ENCODE results near the gene AGBL3.
"Not testable (repeated sequence)": the region's sequence is repeated elsewhere in the genome, so short reads cannot be mapped to it uniquely, and the experiment has no call there.

Gene AGBL3

DNA sequence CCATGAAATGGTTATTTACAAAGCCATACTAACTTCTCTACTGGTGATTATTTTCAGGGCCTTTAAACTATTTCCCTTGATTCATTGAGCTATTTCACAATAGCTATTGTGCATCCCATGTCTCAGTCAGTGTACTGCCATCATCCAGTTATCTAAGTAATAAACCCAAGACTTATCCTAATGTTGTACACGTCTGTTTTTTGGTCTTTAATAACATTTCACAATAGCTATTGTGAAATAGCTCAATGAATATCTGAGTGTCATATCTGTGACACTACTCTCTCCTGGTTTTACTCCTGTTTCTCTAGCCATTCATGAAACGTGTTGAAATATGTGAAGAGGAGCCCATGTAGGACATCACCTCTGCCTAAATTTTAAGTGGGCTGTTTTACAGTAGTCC, 125.1 kb downstream of the AGBL3 start:
- ATAC-seq (replicated peaks) = no peak

DNA sequence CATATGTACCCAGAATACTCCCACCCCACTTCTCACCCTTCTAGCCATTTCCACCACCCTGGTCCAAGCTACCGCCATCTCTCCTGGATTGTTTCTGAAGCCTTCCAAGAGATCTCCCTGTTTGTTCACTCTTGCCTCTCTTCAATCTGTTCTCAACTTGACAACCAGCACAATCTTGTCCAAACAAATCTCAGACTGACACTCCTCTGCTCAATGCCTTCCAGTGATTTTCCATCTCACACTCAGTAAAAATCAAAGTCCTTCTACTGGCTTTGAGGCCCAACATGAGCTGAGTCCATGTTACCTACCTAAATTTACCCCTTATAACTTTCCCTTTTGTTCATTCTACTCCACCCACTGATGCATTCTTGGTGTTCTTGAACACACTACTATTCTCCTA, 128.3 kb downstream of the AGBL3 start:
- no peak for DNase-seq
- Mint-ChIP-seq H3K9me3 (no peaks in the 10 kb centered on the region), H3K4me1 (no peaks in the 10 kb centered on the region), H3K36me3 (peaks cover 4 to 18% of the 10 kb centered on the region in 2 donors), H3K27ac (no peak overlapping the region), H3K27me3 (no peaks in the 10 kb centered on the region), H3K4me3 (no peak overlapping the region)
- ATAC-seq (replicated peaks) = no peak

More for the DNA sequence above, 125.1 kb downstream of the AGBL3 start:
- Mint-ChIP-seq H3K27me3 (no peaks in the 10 kb centered on the region), H3K4me1 (no peaks in the 10 kb centered on the region), H3K27ac (no peak overlapping the region), H3K4me3 (no peak overlapping the region), H3K36me3 (peaks cover 17 to 24% of the 10 kb centered on the region in 2 donors), H3K9me3 (peaks cover 0 to 1% of the 10 kb centered on the region in 2 donors)
- DNase-seq = no peak

DNA sequence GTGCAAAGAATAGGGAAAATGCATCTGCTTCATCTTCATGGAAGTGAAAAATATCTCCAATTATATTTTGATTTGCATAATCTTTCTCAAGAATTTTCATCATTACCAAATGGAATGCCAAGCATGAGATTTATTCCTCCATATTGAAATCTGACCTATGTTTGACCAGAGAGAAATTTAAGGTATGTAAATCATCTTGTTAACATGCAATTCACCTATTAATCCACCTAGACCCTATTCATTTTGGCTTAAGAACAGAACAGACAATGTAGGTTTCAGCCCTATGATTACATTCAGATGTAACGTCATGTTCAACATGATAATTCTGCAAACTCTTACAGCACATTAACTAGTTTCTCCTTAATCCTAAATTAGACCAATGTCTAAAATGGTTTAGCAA, 130.8 kb downstream of the AGBL3 start:
- H3K4me1 Mint-ChIP-seq = no peaks in the 10 kb centered on the region

GRCh38 chr7:135121868-135122267, 135.6 kb downstream of the AGBL3 start:
- peaks cover 14 to 35% of the 10 kb centered on the region in 2 donors for H3K36me3 Mint-ChIP-seq
- H3K4me1 Mint-ChIP-seq = peaks cover 0 to 2% of the 10 kb centered on the region in 2 donors
- no peak for ATAC-seq (replicated peaks)
- H3K27me3 Mint-ChIP-seq = peaks cover 0 to 4% of the 10 kb centered on the region in 2 donors
- no peak overlapping the region for H3K4me3 Mint-ChIP-seq
- H3K9me3 Mint-ChIP-seq = peaks cover 7 to 10% of the 10 kb centered on the region in 2 donors
- no peak for DNase-seq
- H3K27ac Mint-ChIP-seq = no peak overlapping the region

More for the DNA sequence above, 130.8 kb downstream of the AGBL3 start:
- Mint-ChIP-seq H3K27ac (no peak overlapping the region), H3K27me3 (no peaks in the 10 kb centered on the region), H3K4me3 (no peak overlapping the region), H3K36me3 (peaks cover 10 to 28% of the 10 kb centered on the region in 2 donors), H3K9me3 (peaks cover 6 to 10% of the 10 kb centered on the region in 2 donors)
- no peak for ATAC-seq (replicated peaks)
- DNase-seq = no peak

- not testable (repeated sequence) for H3K4me3 Mint-ChIP-seq; DNase-seq; ATAC-seq (replicated peaks); H3K9me3 Mint-ChIP-seq; H3K4me1 Mint-ChIP-seq; H3K27ac Mint-ChIP-seq; H3K27me3 Mint-ChIP-seq
- H3K36me3 Mint-ChIP-seq = peaks cover 14 to 27% of the 10 kb centered on the region in 2 donors
Observed at GRCh38 chr7:135124631-135125030, 138.3 kb downstream of the AGBL3 start.

- peaks cover 11 to 25% of the 10 kb centered on the region in 2 donors for H3K36me3 Mint-ChIP-seq
- H3K4me1 Mint-ChIP-seq = peaks cover 0 to 2% of the 10 kb centered on the region in 2 donors
- no peaks in the 10 kb centered on the region for H3K27me3 Mint-ChIP-seq
- DNase-seq = no peak
- H3K9me3 Mint-ChIP-seq = peaks cover 3 to 8% of the 10 kb centered on the region in 2 donors
- no peak overlapping the region for H3K27ac Mint-ChIP-seq
- no peak for ATAC-seq (replicated peaks)
- no peak overlapping the region for H3K4me3 Mint-ChIP-seq
Observed at GRCh38 chr7:135128931-135129330, 142.6 kb downstream of the AGBL3 start.

- Mint-ChIP-seq H3K27me3 (no peaks in the 10 kb centered on the region), H3K4me1 (peaks cover 0 to 2% of the 10 kb centered on the region in 2 donors), H3K4me3 (no peak overlapping the region), H3K9me3 (peaks cover 3 to 8% of the 10 kb centered on the region in 2 donors), H3K36me3 (peaks cover 9 to 25% of the 10 kb centered on the region in 2 donors), H3K27ac (no peak overlapping the region)
- ATAC-seq (replicated peaks) (no peak), DNase-seq (no peak)
Observed at GRCh38 chr7:135129579-135129978, 143.3 kb downstream of the AGBL3 start.

DNA sequence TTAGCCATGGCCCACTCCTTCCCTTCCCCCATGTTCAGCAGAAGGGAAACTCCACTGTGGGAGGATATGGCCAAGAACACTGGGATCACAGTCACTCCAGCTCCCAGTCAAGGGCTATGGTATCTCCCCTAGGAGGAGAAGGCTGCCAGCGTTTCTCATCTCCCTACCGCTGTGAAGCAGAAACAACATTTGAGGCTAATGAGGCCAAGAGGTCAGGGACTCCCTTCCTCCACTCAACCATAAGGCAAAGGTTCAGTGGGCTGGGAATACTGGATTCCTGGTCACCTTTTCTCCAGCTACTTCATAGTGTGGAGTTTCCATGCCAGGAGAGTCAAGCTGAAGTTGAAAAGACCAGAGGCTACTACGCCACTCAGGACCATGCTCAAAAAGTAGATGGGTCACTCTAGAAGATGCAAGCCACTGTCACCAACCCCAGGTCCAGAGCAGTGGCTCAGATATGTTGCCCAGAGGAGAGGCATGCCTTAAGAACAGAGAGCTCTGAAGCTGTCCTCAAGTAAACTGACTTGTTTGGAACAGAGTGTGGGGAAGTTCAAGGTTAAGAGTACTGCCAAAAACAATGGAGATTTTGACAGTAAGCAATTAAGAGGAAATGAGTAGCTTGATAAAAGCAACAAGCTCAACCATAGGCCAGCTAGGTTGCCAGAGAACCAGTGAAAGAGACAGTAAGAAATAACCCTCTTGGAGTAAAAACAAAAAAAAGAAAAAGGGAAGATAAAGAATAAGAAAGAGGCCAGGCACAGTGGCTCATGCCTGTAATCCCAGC, 157.8 kb downstream of the AGBL3 start:
- H3K9me3 Mint-ChIP-seq = peaks cover 0 to 3% of the 10 kb centered on the region in 2 donors
- peaks cover 15 to 39% of the 10 kb centered on the region in 2 donors for H3K4me1 Mint-ChIP-seq
- no peak for DNase-seq
- no peak overlapping the region for H3K4me3 Mint-ChIP-seq
- no peak for ATAC-seq (replicated peaks)
- no peak overlapping the region for H3K27ac Mint-ChIP-seq
- H3K27me3 Mint-ChIP-seq = no peaks in the 10 kb centered on the region
- H3K36me3 Mint-ChIP-seq = peaks cover 0 to 4% of the 10 kb centered on the region in 2 donors

DNA sequence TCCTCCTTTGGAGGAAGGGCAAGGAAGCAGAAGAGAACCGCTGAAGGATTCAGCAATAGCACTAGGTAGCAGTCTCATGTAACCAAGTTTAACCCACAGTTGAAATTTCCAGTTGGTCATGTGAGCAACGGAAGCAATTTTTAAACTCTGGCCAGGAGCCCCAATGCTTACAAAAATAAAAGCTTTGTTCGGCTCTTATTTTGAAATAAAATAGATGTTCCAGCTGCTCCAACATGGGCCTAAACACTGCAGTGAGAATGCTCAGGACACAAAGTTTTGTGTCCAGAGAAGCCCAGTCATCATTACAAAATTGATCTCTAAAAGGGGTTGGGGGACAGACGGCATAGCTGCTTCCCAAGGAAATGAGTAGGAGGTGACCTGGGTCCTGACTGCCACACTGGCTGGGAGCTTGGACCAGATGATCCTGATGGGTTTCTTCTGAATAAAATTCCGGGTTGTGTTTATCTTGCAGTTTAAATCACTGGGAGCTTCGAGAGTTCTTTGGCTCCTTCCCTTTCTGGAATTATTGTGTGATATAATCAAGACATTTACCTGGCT, 161.1 kb downstream of the AGBL3 start:
- no peak for DNase-seq

DNA sequence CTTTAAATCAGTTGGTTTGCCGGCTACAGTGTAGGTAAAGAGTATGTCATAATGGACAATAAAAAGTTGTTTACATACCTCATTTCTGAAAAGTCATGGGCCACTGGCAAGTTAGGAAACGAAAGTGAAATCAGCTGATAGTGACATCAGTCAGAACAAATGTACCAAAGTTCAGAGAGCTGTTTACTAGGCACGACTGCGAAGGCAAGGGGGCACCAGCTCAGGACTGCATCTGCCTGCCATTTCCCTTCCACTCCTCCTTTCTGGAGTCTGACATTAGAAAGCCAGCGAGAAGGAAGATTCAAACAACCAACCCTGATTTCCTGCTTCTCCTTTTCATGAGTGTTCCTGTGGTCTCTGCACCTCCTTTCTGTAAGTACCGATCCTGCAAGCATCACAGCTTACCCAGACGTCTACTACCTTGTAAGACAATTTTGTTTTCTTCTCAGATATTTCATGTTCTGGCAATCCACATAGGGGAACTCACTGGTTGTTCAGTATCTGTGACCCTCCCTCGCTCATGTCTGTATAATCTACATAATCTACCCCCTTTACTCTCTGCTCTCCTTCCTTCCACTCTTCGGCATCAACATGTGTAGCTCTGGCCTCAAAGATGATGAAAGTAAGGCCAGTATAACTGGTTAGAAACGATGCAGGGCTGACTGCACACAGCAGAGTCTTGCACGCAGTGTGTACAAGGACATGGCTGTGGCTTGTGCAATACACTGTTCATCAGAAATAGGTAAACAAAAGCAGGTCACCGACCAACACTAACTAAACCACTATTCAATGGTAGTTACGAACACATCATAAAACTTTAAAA, 161.8 kb downstream of the AGBL3 start, which contains the start of gene TMEM140:
Gene TMEM140 (plus strand): TSS at position 174 of the 823 bp plus-strand sequence. CDS start 16,370 bp downstream, outside the sequence.
- Mint-ChIP-seq H3K36me3 (peaks cover 14 to 16% of the 10 kb centered on the region in 2 donors), H3K4me3 (peak within 1 kb of the TSS; percentile 86), H3K9me3 (peaks cover 4 to 5% of the 10 kb centered on the region in 2 donors), H3K27me3 (no peaks in the 10 kb centered on the region), H3K4me1 (peaks cover 41 to 78% of the 10 kb centered on the region in 2 donors), H3K27ac (peak within 1 kb of the TSS; percentile 92)
- DNase-seq (peak; percentile 60), ATAC-seq (replicated peaks) (peak; percentile 81 to 82)

More for the DNA sequence above, 161.1 kb downstream of the AGBL3 start:
- Mint-ChIP-seq H3K4me3 (peak overlapping the region; percentile 86), H3K36me3 (peaks cover 8 to 9% of the 10 kb centered on the region in 2 donors), H3K27ac (peak overlapping the region; percentile 92), H3K4me1 (peaks cover 35 to 71% of the 10 kb centered on the region in 2 donors), H3K9me3 (no peaks in the 10 kb centered on the region), H3K27me3 (no peaks in the 10 kb centered on the region)
- no peak for ATAC-seq (replicated peaks)

DNA sequence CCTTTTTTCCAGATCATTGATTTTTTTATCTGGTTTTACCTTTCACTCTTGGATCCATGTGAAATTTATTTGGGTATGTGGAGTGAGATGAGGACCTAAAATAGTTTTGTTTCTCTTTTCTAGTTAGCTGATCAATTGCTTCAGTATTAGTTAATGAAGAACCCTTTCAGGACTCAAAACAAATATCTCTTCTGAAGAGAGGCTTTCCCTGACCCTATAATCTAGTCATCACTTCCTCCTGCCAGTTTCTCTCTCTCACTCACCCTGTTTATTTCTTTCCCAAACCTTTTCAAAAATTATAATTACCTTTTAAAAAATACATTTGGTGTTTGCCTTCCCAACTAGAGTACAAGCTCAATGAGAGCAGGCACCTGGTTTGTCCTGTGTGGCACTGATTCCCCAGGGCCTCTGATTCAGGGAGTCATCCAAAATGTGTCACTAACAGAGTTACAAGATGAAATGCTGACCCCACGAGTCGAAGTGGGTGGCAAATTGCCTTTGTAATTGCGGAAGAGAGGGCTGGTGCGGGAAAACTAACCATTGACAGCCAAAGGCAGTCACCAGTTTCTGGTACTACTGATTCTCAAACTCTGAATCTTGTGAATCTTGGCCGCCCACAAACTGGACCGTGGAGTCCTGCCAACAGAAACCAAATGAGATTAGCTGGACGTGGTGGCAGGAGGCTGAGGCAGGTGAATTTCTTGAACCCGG, 163.9 kb downstream of the AGBL3 start:
- DNase-seq = no peak
- H3K4me3 Mint-ChIP-seq = peak overlapping the region; percentile 56 to 86
- peaks cover 9 to 21% of the 10 kb centered on the region in 2 donors for H3K9me3 Mint-ChIP-seq
- peaks cover 50 to 85% of the 10 kb centered on the region in 2 donors for H3K4me1 Mint-ChIP-seq
- peaks cover 34 to 36% of the 10 kb centered on the region in 2 donors for H3K36me3 Mint-ChIP-seq
- peak overlapping the region; percentile 89 for H3K27ac Mint-ChIP-seq
- no peak for ATAC-seq (replicated peaks)
- H3K27me3 Mint-ChIP-seq = no peaks in the 10 kb centered on the region

- Mint-ChIP-seq H3K9me3 (peaks cover 9 to 25% of the 10 kb centered on the region in 2 donors), H3K36me3 (peaks cover 41 to 43% of the 10 kb centered on the region in 2 donors), H3K27ac (peak overlapping the region; percentile 75), H3K27me3 (no peaks in the 10 kb centered on the region), H3K4me3 (peak overlapping the region; percentile 54 to 62), H3K4me1 (peaks cover 47 to 78% of the 10 kb centered on the region in 2 donors)
- ATAC-seq (replicated peaks) (no peak), DNase-seq (no peak)
Observed at GRCh38 chr7:135151132-135151531, 164.8 kb downstream of the AGBL3 start.

DNA sequence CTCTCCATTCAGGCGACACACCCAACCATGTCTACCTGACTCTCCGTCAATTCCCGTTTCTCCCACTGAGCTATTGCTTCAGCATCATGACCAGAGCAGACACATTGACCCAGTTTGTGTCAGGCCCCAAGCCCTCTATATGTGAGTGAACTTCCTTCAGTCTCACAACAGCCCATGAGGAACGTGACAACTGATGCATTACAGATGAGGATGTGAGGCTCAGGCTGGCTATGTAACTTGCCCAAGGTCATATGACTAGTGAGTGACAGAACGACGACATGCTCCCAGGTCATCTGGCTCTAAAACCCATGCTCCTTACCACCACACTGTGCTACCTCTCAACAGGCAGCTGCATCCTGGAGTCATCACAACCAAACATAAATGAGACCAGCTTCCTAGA, 165.2 kb downstream of the AGBL3 start:
- Mint-ChIP-seq H3K36me3 (peaks cover 45 to 47% of the 10 kb centered on the region in 2 donors), H3K4me1 (peaks cover 46 to 74% of the 10 kb centered on the region in 2 donors), H3K27me3 (no peaks in the 10 kb centered on the region), H3K27ac (peak overlapping the region; percentile 75), H3K9me3 (peaks cover 12 to 28% of the 10 kb centered on the region in 2 donors), H3K4me3 (peak overlapping the region; percentile 54 to 62)
- ATAC-seq (replicated peaks) = peak; percentile 54 to 63
- DNase-seq = peak; percentile 38
